PC-3 (cell line): ENCODE data around the gene EEF1E1. TPM values are rescaled to one million over a fixed set of nuclear protein-coding genes. Genes with fewer than 3 reads are reported as not detected.

Experiments
- ATAC-seq: fragments of 200-7000 bp; cut with Tn5 transposase; 2 replicates; pipeline ENCODE4 v1.9.1; 2020; ENCODE audit warnings: mild to moderate bottlenecking, moderate library complexity
- BruUV-seq: library from RNA; stranded (reverse); fragments of 400-500 nt; replicated peaks from 2 replicates; lab custom pipeline; 2021; lab: Mats Ljungman, UMichigan
- CTCF ChIA-PET: fragments of 300-600 bp; sonication (Branson Sonifier 250); formaldehyde crosslinking; loops from one replicate; lab custom pipeline; 2022; ENCODE audit warnings: antibody characterized with exemption; lab: Charles Lee
- POLR2A ChIA-PET: fragments of 300-600 bp; sonication (Branson Sonifier 250); formaldehyde crosslinking; loops from one replicate; lab custom pipeline; 2022; ENCODE audit warnings: antibody characterized with exemption; ENCODE audit not compliant: unreplicated experiment; lab: Charles Lee
- DNase-seq: peaks from one replicate; pipeline ENCODE4 v3.0.0-alpha.2; 2015
- H2AFZ ChIP-seq: fragments of 300-600 bp; sonication (generic); 2 replicates; pipeline ENCODE4 v1.6.0; 2016; ENCODE audit warnings: antibody characterized with exemption, low read length
- H3F3A ChIP-seq: fragments of 300-600 bp; sonication (generic); one replicate; pipeline ENCODE4 v1.6.0; 2017; ENCODE audit warnings: antibody characterized with exemption, low read length, control low read depth, mild to moderate bottlenecking; ENCODE audit not compliant: unreplicated experiment
- H3K27ac ChIP-seq: fragments of 300-600 bp; sonication (generic); 2 replicates; pipeline ENCODE4 v1.5.1; 2016; ENCODE audit warnings: mild to moderate bottlenecking, low read length
- H3K27me3 ChIP-seq: fragments of 300-600 bp; sonication (generic); 2 replicates; pipeline ENCODE4 v1.6.1; 2016; ENCODE audit warnings: low read length, mixed read lengths
- H3K36me3 ChIP-seq: fragments of 300-600 bp; sonication (generic); 2 replicates; pipeline ENCODE4 v1.6.1; 2016; ENCODE audit warnings: low read depth, mixed run types, low read length, mixed read lengths
- H3K4me1 ChIP-seq: fragments of 300-600 bp; sonication (generic); 2 replicates; pipeline ENCODE4 v1.5.1; 2016; ENCODE audit warnings: low read length; ENCODE audit not compliant: insufficient read depth
- H3K4me2 ChIP-seq: fragments of 300-600 bp; sonication (generic); 2 replicates; pipeline ENCODE4 v1.6.0; 2016; ENCODE audit warnings: low read length
- H3K4me3 ChIP-seq: fragments of 300-600 bp; sonication (generic); 2 replicates; pipeline ENCODE4 v1.5.1; 2016; ENCODE audit warnings: mild to moderate bottlenecking, low read length, mixed read lengths
- H3K79me2 ChIP-seq: fragments of 300-600 bp; sonication (generic); 2 replicates; pipeline ENCODE4 v1.6.1; 2017; ENCODE audit warnings: low read length, mixed read lengths
- H3K9ac ChIP-seq: fragments of 300-600 bp; sonication (generic); 2 replicates; pipeline ENCODE4 v1.6.0; 2016; ENCODE audit warnings: mild to moderate bottlenecking, low read length
- H3K9me2 ChIP-seq: fragments of 300-600 bp; sonication (generic); replicated peaks from 2 replicates; pipeline ENCODE4 v1.6.1; 2016; ENCODE audit warnings: mixed run types, low read length, mixed read lengths
- H3K9me3 ChIP-seq: fragments of 300-600 bp; sonication (generic); 2 replicates; pipeline ENCODE4 v1.6.1; 2016; ENCODE audit warnings: low read length, mixed read lengths
- H4K20me1 ChIP-seq: fragments of 300-600 bp; sonication (generic); 2 replicates; pipeline ENCODE4 v1.6.1; 2016; ENCODE audit warnings: low read length, mixed read lengths
- EZH2 ChIP-seq: fragments of 300-600 bp; sonication (generic); IDR thresholded peaks from one replicate; pipeline ENCODE4 v1.6.1; 2017; ENCODE audit warnings: antibody characterized with exemption, mild to moderate bottlenecking, low read length; ENCODE audit not compliant: unreplicated experiment
- EZH2phosphoT487 ChIP-seq: fragments of 300-600 bp; sonication (generic); IDR thresholded peaks from 2 replicates; pipeline ENCODE4 v1.6.1; 2018; ENCODE audit warnings: mild to moderate bottlenecking, antibody characterized with exemption, low read length, borderline replicate concordance
- intact Hi-C: fragments of 100-400 bp; cut with micrococcal nuclease; formaldehyde crosslinking; loops from 2 replicates; pipeline ENCODE4 v1.9.0; 2023
- total RNA-seq: library from RNA; depleted of rRNA; stranded (reverse); fragments of >200 nt; gene quantifications from 2 replicates; pipeline ENCODE4 v1.2.3, GENCODE V29; 2014
- TF ChIP-seq, protein P1 (sequence below): fragments of 300-600 bp; sonication (generic); conservative IDR thresholded peaks from 2 replicates; pipeline ENCODE4 v1.5.1; 2017; ENCODE audit warnings: antibody characterized with exemption, low read depth, mild to moderate bottlenecking, low read length

The EEF1E1 gene
- total RNA-seq, 1 experiment from 2014 or later: 72.6 TPM

DNA sequence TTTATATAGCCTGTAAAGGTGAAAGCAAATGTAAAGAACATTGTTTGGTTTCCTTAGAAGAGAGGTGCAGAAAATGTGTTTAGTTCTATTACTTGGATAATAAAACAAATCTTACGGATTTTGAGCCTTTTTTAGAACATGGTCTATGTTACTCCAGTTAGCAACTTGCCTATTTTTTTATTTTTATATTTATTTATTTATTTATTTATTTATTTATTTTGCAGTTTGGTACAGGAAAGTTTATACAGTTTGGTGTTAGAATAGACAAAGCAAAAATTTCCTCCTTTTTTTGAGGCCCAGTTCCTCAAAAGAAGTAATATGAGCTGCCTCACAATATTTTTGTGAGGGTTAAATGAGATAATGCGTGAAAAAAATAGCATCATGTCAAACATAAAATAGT is 41.6 kb upstream of the EEF1E1 start:
- H3K9me3 ChIP-seq: no peaks in the 10 kb centered on the region
- no peak overlapping the region for H3K4me2 ChIP-seq
- no peaks in the 10 kb centered on the region for H3K79me2 ChIP-seq
- H2AFZ ChIP-seq: no peak overlapping the region
- H3F3A ChIP-seq: no peaks in the 10 kb centered on the region
- H3K4me1 ChIP-seq: no peaks in the 10 kb centered on the region
- no TSS peak for BruUV-seq
- ChIA-PET CTCF (no interaction called here), POLR2A (no interaction called here)
- no peak for DNase-seq
- intact Hi-C loops: no loop called here
- no peak for TF ChIP-seq EZH2phosphoT487
- TF ChIP-seq, protein P1, sequence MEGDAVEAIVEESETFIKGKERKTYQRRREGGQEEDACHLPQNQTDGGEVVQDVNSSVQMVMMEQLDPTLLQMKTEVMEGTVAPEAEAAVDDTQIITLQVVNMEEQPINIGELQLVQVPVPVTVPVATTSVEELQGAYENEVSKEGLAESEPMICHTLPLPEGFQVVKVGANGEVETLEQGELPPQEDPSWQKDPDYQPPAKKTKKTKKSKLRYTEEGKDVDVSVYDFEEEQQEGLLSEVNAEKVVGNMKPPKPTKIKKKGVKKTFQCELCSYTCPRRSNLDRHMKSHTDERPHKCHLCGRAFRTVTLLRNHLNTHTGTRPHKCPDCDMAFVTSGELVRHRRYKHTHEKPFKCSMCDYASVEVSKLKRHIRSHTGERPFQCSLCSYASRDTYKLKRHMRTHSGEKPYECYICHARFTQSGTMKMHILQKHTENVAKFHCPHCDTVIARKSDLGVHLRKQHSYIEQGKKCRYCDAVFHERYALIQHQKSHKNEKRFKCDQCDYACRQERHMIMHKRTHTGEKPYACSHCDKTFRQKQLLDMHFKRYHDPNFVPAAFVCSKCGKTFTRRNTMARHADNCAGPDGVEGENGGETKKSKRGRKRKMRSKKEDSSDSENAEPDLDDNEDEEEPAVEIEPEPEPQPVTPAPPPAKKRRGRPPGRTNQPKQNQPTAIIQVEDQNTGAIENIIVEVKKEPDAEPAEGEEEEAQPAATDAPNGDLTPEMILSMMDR: no peak
- TF ChIP-seq EZH2: no peak
- H4K20me1 ChIP-seq: no peaks in the 10 kb centered on the region
- H3K36me3 ChIP-seq: no peaks in the 10 kb centered on the region
- no peak for ATAC-seq
- H3K9me2 ChIP-seq: no peaks in the 10 kb centered on the region
- no peak overlapping the region for H3K27ac ChIP-seq
- peaks cover 63% of the 10 kb centered on the region for H3K27me3 ChIP-seq
- H3K9ac ChIP-seq: no peak overlapping the region
- H3K4me3 ChIP-seq: no peak overlapping the region

DNA sequence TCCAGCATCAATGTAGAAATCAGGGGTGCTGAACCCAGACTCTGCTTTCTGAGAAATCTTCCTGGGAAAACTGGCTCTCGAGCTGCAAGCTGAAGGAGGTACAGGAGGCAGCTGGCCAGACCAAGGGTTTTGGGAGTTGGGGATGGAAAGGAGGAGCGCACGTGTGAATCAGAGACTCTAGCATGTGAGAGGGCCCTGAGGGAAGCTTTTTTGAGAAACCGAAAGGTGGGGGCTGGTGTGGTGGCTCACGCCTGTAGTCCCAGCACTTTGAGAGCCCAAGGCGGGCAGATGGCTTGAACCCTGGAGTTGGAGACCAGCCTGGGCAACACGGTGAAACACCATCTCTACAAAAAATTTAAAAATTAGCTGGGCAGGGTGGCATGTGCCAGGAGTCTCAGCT is 37.1 kb upstream of the EEF1E1 start:
- CTCF ChIA-PET: no interaction called here
- Histone ChIP-seq H3K79me2 (no peaks in the 10 kb centered on the region), H3K9ac (no peak overlapping the region), H3K4me2 (no peak overlapping the region), H3K4me1 (no peaks in the 10 kb centered on the region), H3K27ac (no peak overlapping the region), H3K9me2 (no peaks in the 10 kb centered on the region), H3F3A (no peaks in the 10 kb centered on the region), H2AFZ (no peak overlapping the region), H3K27me3 (peaks cover 68% of the 10 kb centered on the region), H3K36me3 (no peaks in the 10 kb centered on the region), H4K20me1 (no peaks in the 10 kb centered on the region), H3K9me3 (no peaks in the 10 kb centered on the region), H3K4me3 (no peak overlapping the region)
- POLR2A ChIA-PET: no interaction called here
- BruUV-seq: no TSS peak
- DNase-seq: no peak
- no peak for ATAC-seq
- TF ChIP-seq, protein P1: no peak
- TF ChIP-seq EZH2phosphoT487 (no peak), EZH2 (no peak)
- intact Hi-C loops: no loop called here

DNA sequence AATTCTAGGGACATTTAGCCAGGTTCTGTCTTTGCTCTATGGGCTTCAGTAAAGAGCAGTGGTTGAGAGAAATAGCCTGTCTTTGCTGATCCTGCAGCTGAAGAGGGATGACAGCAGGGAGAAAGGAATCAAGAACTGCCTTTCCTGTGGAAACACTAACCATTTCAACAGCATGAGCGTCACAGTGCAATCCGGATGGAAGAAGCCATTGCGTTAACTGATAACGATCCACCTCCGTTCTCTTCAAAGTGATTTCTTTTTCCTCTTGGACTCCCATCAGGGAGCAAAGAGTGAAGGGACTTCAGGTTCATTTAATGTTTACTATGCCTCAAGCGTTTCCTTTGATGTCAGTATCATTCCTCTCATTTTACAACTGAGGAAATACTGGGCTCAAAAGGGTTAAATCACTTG is 35.2 kb upstream of the EEF1E1 start:
- TF ChIP-seq, protein P1: no peak
- TF ChIP-seq EZH2: no peak
- no peak for TF ChIP-seq EZH2phosphoT487
- H2AFZ ChIP-seq: no peak overlapping the region
- no peaks in the 10 kb centered on the region for H3K9me2 ChIP-seq
- no peak overlapping the region for H3K4me2 ChIP-seq
- BruUV-seq: no TSS peak
- H4K20me1 ChIP-seq: no peaks in the 10 kb centered on the region
- ChIA-PET POLR2A (no interaction called here), CTCF (no interaction called here)
- ATAC-seq (no peak), DNase-seq (no peak)
- H3K9ac ChIP-seq: no peak overlapping the region
- H3F3A ChIP-seq: no peaks in the 10 kb centered on the region
- H3K4me3 ChIP-seq: no peak overlapping the region
- H3K36me3 ChIP-seq: no peaks in the 10 kb centered on the region
- intact Hi-C loops: no loop called here
- H3K27me3 ChIP-seq: peaks cover 76% of the 10 kb centered on the region
- H3K4me1 ChIP-seq: no peaks in the 10 kb centered on the region
- H3K79me2 ChIP-seq: no peaks in the 10 kb centered on the region
- H3K27ac ChIP-seq: no peak overlapping the region
- H3K9me3 ChIP-seq: no peaks in the 10 kb centered on the region
